Skeletal muscle satellite cell (primary cell): ENCODE data around the gene ITGBL1.
A peak's percentile ranks its signal among the peaks of the same experiment; 100 is the strongest.

Experiments
- H3K27me3 ChIP-seq: 2 replicates; pipeline ENCODE4 v1.7.0; 2013; ENCODE audit warnings: low read length; ENCODE audit not compliant: control insufficient read depth, insufficient read depth
- H3K36me3 ChIP-seq: 2 replicates; pipeline ENCODE4 v1.7.0; 2013; ENCODE audit warnings: mild to moderate bottlenecking, control low read depth, low read length; ENCODE audit not compliant: insufficient read depth
- H3K4me1 ChIP-seq: 2 replicates; pipeline ENCODE4 v1.7.0; 2013; ENCODE audit warnings: low read length; ENCODE audit not compliant: control insufficient read depth, insufficient read depth
- H3K4me2 ChIP-seq: 2 replicates; pipeline ENCODE4 v1.7.0; 2013; ENCODE audit warnings: mild to moderate bottlenecking, low read length
- H3K4me3 ChIP-seq: 2 replicates; pipeline ENCODE4 v1.7.0; 2013; ENCODE audit warnings: low read length
- H3K9ac ChIP-seq: 2 replicates; pipeline ENCODE4 v1.7.0; 2013; ENCODE audit warnings: mild to moderate bottlenecking, low read depth, low read length, moderate library complexity
- H3K9me3 ChIP-seq: replicated peaks from 2 replicates; pipeline ENCODE4 v1.7.0; 2013; ENCODE audit warnings: mild to moderate bottlenecking, control low read depth, low read length

Gene ITGBL1

DNA sequence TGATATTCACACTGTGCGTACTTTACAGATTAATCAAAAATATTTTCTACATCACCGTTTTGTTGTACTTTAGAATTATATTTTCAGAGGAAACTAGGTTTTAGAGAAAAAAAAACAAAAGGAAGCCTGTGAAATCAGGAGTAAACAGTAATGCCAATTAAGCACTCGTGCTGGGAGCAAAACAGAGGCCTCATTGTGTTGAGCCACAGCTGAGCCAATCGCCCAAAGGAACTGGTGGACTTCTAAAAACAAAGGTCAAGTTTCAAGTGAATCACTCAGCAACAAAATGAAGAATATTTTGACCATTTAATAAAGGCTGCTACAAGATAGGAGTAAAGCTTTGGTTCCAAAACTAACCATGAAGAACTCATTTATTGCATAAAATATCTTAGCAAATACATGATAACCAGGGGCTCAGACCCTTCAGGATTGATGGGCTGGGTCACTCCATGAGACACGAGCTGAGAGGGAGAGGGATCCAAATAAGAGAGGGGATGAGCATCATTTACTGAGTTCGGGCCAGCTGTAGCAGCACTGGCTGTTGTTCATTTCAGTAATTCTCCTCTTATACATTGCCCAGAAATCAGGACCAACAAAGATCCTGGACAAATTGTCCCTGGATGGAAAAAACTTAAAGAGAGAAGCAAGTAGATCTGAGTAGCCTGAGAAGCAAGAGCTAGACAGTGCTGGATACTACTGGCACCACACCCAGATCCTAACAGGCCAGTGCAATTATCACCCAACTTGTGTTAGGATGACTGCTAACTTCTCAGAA is 27.9 kb upstream of the ITGBL1 start:
- Histone ChIP-seq H3K4me1 (peaks cover 11% of the 10 kb centered on the region), H3K4me3 (no peak overlapping the region), H3K9me3 (no peaks in the 10 kb centered on the region), H3K27me3 (no peaks in the 10 kb centered on the region), H3K9ac (no peak overlapping the region), H3K4me2 (no peak overlapping the region), H3K36me3 (no peaks in the 10 kb centered on the region)

DNA sequence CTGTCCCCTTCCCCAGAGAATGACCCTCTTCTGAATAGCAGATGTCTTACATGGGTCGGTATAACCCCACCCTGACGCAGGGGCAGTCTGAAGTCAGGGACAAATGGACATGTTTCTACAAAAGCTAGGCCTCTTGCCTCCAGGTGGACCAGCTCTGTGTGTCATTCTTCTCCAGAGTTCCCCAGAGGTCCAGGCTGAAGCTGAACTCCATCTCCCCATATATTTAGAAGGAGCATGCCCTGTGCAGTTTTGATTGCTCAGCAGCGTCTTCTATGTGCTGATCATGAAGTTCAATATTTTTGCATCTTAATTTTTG is 27.4 kb upstream of the ITGBL1 start:
- H3K4me3 ChIP-seq, result no peak overlapping the region
- H3K4me1 ChIP-seq, result peaks cover 11% of the 10 kb centered on the region
- H3K27me3 ChIP-seq, result no peaks in the 10 kb centered on the region
- H3K9ac ChIP-seq, result no peak overlapping the region
- no peaks in the 10 kb centered on the region for H3K36me3 ChIP-seq
- H3K4me2 ChIP-seq, result no peak overlapping the region
- no peaks in the 10 kb centered on the region for H3K9me3 ChIP-seq

DNA sequence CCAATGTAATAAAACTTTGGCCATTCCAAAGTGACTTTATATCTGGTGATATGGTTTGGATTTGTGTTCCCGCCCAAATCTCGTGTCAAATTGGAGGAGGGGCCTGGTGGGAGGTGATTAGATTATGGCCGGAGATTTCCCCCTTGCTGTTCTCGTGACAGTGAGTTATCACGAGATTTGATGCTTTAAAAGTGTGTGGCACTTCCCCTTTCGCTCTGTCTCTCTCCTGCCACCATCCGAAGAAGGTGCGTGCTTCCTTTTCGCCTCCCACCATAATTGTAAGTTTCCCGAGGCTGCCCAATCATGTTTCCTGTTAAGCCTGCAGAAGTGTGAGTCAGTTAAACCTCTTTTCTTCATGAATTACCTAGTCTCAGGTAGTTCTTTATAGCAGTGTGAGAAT is 26.9 kb upstream of the ITGBL1 start:
- no peak overlapping the region for H3K4me2 ChIP-seq
- H3K27me3 ChIP-seq, result no peaks in the 10 kb centered on the region
- H3K9ac ChIP-seq, result no peak overlapping the region
- peaks cover 11% of the 10 kb centered on the region for H3K4me1 ChIP-seq
- no peak overlapping the region for H3K4me3 ChIP-seq
- H3K36me3 ChIP-seq, result no peaks in the 10 kb centered on the region
- H3K9me3 ChIP-seq, result no peaks in the 10 kb centered on the region

DNA sequence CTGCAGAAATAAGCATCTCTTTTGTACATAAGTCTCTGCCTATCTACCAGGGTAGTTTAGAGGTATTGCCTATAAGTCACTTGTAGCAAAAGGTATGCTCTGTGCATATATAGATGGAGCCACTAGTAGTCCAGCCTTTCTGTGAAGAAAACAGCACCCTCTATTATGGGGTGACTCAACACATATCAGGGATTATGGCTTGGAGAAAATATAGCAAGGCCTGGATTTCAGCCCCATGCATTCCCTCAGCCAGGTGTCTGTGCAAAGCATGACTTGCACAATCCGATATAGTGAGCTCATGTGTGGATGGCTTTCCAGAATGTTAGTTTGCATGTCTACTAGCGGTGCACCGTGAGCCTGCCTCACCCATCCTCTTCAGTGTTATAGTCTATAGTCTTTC is 22.7 kb upstream of the ITGBL1 start:
- no peaks in the 10 kb centered on the region for H3K9me3 ChIP-seq
- H3K27me3 ChIP-seq, result no peaks in the 10 kb centered on the region
- H3K9ac ChIP-seq, result no peak overlapping the region
- peaks cover 2% of the 10 kb centered on the region for H3K4me1 ChIP-seq
- no peak overlapping the region for H3K4me2 ChIP-seq
- H3K4me3 ChIP-seq, result no peak overlapping the region
- no peaks in the 10 kb centered on the region for H3K36me3 ChIP-seq

DNA sequence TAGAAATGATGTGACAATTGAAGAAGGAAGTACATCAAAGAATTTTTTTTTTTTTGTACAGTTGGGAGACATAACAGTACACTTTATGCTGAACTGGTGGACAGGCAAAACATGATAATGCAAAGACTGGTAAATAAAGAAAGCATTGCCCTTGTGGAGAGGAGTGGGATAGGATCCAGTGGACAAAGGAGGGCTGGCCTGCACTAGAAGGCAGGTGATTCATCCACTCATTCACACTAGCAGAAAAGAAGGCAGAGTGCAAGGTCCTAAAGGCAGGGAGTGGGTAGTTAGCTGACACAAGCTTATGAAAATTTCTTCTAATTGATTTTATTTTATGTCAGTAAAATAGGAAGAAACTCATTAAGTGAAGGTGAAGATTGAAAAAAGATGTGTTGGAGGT is 18.6 kb upstream of the ITGBL1 start:
- Histone ChIP-seq H3K27me3 (no peaks in the 10 kb centered on the region), H3K4me2 (no peak overlapping the region), H3K36me3 (no peaks in the 10 kb centered on the region), H3K9ac (no peak overlapping the region), H3K9me3 (no peaks in the 10 kb centered on the region), H3K4me1 (no peaks in the 10 kb centered on the region), H3K4me3 (no peak overlapping the region)

DNA sequence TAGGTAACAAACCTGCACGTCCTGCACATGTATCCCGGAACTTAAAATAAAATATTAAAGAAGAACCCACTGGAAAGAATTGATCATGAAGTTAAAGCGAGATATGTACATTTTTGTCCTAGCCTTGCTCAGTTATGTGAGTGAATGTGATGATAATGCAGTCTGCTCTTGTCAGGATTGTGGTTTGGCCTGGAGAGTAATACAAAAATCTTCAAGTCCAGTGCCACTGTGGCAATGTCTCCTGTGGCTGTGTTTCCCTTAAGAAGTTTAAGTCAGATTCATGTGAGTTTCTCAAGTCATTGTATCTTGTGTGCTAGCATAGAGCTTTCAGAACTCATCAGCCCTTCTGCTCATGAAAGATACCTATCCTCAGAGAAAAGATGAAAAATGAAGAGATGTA is 18.0 kb upstream of the ITGBL1 start:
- Histone ChIP-seq H3K9ac (no peak overlapping the region), H3K36me3 (no peaks in the 10 kb centered on the region), H3K27me3 (no peaks in the 10 kb centered on the region), H3K9me3 (no peaks in the 10 kb centered on the region), H3K4me3 (no peak overlapping the region), H3K4me1 (no peaks in the 10 kb centered on the region), H3K4me2 (no peak overlapping the region)

DNA sequence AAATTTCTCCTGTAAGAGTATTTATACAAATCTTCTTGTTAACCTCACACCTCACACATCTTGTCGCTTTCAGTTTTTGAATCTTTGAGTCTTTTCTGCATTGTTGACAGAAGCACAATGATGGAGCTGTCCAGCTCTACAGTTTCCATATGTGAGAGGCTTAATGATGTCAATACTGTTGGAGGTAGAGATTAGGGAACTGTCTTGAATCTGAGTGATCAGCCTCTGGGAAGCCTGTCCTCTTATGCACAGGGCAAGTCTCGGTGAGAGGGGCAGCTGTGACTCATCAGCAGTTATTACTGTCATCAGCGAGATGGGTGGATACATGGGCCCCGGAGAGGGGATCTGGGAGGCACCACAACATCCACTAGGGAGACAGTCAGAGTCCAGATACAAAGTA is 4.6 kb upstream of the ITGBL1 start:
- Histone ChIP-seq H3K4me2 (no peak overlapping the region), H3K9me3 (no peaks in the 10 kb centered on the region), H3K9ac (no peak overlapping the region), H3K4me1 (peaks cover 27% of the 10 kb centered on the region), H3K36me3 (no peaks in the 10 kb centered on the region), H3K4me3 (no peak overlapping the region), H3K27me3 (no peaks in the 10 kb centered on the region)

DNA sequence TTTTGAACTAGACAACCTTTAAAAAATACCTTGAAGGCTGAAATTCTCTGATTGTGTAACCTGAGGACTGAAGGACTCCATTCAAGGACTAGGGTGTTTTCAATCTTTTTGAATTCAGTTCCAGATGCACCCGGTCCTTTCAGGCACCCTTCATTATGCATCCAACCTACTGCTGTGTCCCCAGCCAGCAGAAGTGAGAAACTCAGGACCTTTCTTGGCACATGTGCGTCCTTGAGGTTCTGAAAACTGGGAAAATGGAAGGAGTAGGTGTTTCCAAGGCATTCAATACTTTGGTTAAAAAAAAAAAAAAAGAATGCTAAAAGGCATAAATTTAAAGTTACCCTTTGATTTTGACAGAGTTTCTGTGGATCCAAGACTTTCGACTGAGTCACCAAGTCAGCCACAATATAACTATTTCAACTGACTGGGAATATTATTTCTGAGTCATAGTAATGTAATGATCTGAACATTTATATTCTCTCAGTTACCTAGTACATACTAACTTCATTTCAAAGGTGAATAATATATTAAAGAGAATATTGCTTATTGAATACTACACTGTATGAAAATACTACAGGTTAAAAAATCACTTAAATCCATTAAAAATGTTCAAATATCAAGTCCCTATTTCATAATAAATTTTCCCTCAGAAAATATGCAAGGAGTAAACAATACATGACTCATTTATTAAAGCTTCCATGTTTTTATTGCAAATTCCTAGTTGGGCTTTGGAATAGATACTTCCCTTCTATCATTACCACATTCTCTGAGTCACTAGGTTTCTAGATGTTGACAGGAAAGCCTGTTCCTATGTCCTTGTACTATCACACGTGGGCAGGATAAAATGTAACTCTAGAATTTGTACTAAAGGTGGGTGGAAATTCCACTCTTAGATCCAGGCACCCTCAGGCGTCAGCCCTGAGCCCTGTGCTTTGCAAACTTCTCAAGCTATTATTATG is 2.4 kb upstream of the ITGBL1 start:
- Histone ChIP-seq H3K4me2 (peak overlapping the region; percentile 89), H3K36me3 (peaks cover 3% of the 10 kb centered on the region), H3K4me3 (peak overlapping the region; percentile 35), H3K9me3 (no peaks in the 10 kb centered on the region), H3K27me3 (no peaks in the 10 kb centered on the region), H3K4me1 (peaks cover 31% of the 10 kb centered on the region), H3K9ac (peak overlapping the region; percentile 94)

DNA sequence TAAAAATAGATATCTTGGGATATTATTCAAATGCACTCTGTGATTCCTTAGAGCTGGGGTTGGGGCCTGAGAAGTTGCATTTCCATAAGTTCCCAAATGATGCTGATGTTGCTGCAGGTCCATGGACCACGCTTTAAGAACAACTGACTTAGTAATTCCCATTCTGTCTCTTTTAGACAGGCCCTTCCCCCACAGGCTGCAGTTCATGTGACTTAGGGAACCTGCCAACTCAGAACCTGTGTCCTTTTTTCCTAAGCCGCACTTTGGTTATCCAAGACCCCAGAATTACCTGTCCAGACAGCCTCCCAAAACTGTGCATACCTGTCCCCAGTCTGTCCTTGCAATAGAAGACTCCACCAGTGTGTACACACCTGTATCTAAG is 1.7 kb upstream of the ITGBL1 start:
- Histone ChIP-seq H3K4me1 (peaks cover 34% of the 10 kb centered on the region), H3K36me3 (peaks cover 3% of the 10 kb centered on the region), H3K4me3 (peak overlapping the region; percentile 35), H3K9ac (peak overlapping the region; percentile 94), H3K27me3 (no peaks in the 10 kb centered on the region), H3K9me3 (no peaks in the 10 kb centered on the region), H3K4me2 (peak overlapping the region; percentile 89)

DNA sequence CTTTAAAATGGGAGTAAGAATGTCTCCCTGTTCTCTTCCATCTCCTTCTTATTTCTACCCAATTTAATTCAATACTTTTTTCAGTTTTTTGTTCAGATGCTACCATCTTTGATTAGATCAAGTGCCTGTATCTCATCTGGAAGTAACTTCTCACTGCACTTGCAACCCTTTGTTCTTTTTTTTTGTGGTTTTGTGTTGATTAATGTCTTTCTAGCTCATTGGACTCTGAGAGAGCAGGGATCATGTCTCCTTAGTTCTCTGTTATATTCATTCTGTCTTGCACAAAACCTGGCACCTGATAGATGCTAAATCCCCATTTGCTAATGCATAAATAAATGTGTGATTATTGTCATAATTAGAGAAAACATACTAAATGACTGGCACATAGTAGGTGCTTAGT is 834 bp upstream of the ITGBL1 start:
- Histone ChIP-seq H3K4me3 (peak overlapping the region; percentile 96), H3K9me3 (no peaks in the 10 kb centered on the region), H3K36me3 (peaks cover 8% of the 10 kb centered on the region), H3K27me3 (no peaks in the 10 kb centered on the region), H3K4me2 (peak overlapping the region; percentile 89), H3K4me1 (peaks cover 40% of the 10 kb centered on the region), H3K9ac (peak overlapping the region; percentile 94)

DNA sequence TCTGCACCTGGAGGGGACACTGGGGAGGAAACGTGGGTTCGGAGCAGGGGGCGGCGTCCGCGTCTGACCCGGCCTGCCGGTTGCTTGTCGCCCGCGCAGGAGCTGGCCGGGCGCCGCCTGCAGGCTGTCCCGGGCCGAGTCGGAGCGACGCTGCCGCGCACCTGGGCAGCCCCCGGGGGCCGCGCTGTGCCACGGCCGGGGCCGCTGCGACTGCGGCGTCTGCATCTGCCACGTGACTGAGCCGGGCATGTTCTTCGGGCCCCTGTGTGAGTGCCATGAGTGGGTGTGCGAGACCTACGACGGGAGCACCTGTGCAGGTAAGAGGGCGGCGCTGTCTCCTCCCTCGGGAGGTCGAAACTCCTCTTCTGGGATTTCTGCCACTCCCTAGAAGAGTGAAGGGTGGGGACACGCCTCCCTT is 1.3 kb downstream of the ITGBL1 start:
- H3K36me3 ChIP-seq, result peaks cover 22% of the 10 kb centered on the region
- peaks cover 57% of the 10 kb centered on the region for H3K4me1 ChIP-seq
- H3K9ac ChIP-seq, result peak overlapping the region; percentile 94
- peak overlapping the region; percentile 89 for H3K4me2 ChIP-seq
- no peaks in the 10 kb centered on the region for H3K9me3 ChIP-seq
- no peaks in the 10 kb centered on the region for H3K27me3 ChIP-seq
- H3K4me3 ChIP-seq, result peak overlapping the region; percentile 96
